Measurements from ENCODE around the gene NTMT2.

Gene NTMT2

GRCh38 chr1:170209125-170209524 lies 63.4 kb downstream of the NTMT2 start:
- DNase-seq: no peak
- no peak for TF ChIP-seq GATA1 (IDR thresholded peaks at IDR 0.05; ENCODE audit: low read depth, low read length)
- no peak for TF ChIP-seq POLR2A (IDR thresholded peaks at IDR 0.05; ENCODE audit: low read length)

GRCh38 chr1:170210142-170210541 lies 64.4 kb downstream of the NTMT2 start:
- no peak for DNase-seq
- TF ChIP-seq POLR2A (IDR thresholded peaks at IDR 0.05; ENCODE audit: low read length) (no peak), GATA1 (IDR thresholded peaks at IDR 0.05; ENCODE audit: low read depth, low read length) (no peak)

GRCh38 chr1:170213596-170213995 lies 67.8 kb downstream of the NTMT2 start:
- no peak for DNase-seq
- TF ChIP-seq POLR2A (IDR thresholded peaks at IDR 0.05; ENCODE audit: low read length) (no peak), GATA1 (IDR thresholded peaks at IDR 0.05; ENCODE audit: low read depth, low read length) (no peak)

- no peak for DNase-seq
- TF ChIP-seq GATA1 (IDR thresholded peaks at IDR 0.05; ENCODE audit: low read depth, low read length) (no peak), POLR2A (IDR thresholded peaks at IDR 0.05; ENCODE audit: low read length) (no peak)
Measured at GRCh38 chr1:170214117-170215032, 68.6 kb downstream of the NTMT2 start.

- TF ChIP-seq POLR2A (IDR thresholded peaks at IDR 0.05; ENCODE audit: low read length) (no peak), GATA1 (IDR thresholded peaks at IDR 0.05; ENCODE audit: low read depth, low read length) (no peak)
- DNase-seq: no peak
Measured at GRCh38 chr1:170215072-170215885, 69.5 kb downstream of the NTMT2 start.

GRCh38 chr1:170217517-170218256 lies 71.9 kb downstream of the NTMT2 start:
- DNase-seq: no peak
- TF ChIP-seq GATA1 (IDR thresholded peaks at IDR 0.05; ENCODE audit: low read depth, low read length): no peak
- no peak for TF ChIP-seq POLR2A (IDR thresholded peaks at IDR 0.05; ENCODE audit: low read length)

- DNase-seq: no peak
- TF ChIP-seq GATA1 (IDR thresholded peaks at IDR 0.05; ENCODE audit: low read depth, low read length): no peak
- TF ChIP-seq POLR2A (IDR thresholded peaks at IDR 0.05; ENCODE audit: low read length): no peak
Measured at GRCh38 chr1:170218257-170218650, 72.5 kb downstream of the NTMT2 start.
